Brain microvascular endothelial cell (primary cell): Measurements from ENCODE around the gene CTF1.
"Not testable (repeated sequence)": the region's sequence is repeated elsewhere in the genome, so short reads cannot be mapped to it uniquely, and the experiment has no call there.

Source experiments
- DNase-seq: peaks from one replicate; pipeline ENCODE4 v3.0.0-alpha.2; 2020
- H3K27ac ChIP-seq: fragments of 250-450 bp; sonication (Bioruptor Pico); 2 replicates; pipeline ENCODE4 v1.5.1; 2020; ENCODE audit warnings: mild to moderate bottlenecking, moderate library complexity
- H3K27me3 ChIP-seq: fragments of 250-450 bp; sonication (Bioruptor Pico); replicated peaks from 2 replicates; pipeline ENCODE4 v1.5.1; 2020; ENCODE audit warnings: mild to moderate bottlenecking
- H3K36me3 ChIP-seq: fragments of 250-450 bp; sonication (Bioruptor Pico); replicated peaks from 2 replicates; pipeline ENCODE4 v1.5.1; 2020; ENCODE audit warnings: mild to moderate bottlenecking
- H3K4me3 ChIP-seq: 2 replicates; pipeline ENCODE4 v1.5.1; 2011; ENCODE audit warnings: low read depth, mild to moderate bottlenecking, control low read depth, low read length, moderate library complexity
- CTCF ChIP-seq: IDR thresholded peaks from 2 replicates; pipeline ENCODE4 v1.5.1; 2011; ENCODE audit warnings: low read depth, mild to moderate bottlenecking, moderate library complexity, low read length, control low read depth, inconsistent platforms; ENCODE audit errors: missing control alignments
- in situ Hi-C: cut with HindIII; loops from 2 replicates; pipeline ENCODE4 v1.10.0; 2017; ENCODE audit warnings: low sequenced_read_pairs, low pct_ligation_motif_present

The CTF1 gene

GRCh38 chr16:30858829-30859423 is 37.5 kb upstream of the CTF1 start:
- no peaks in the 10 kb centered on the region for H3K27me3 ChIP-seq
- no peak for DNase-seq
- no peak overlapping the region for H3K27ac ChIP-seq
- H3K36me3 ChIP-seq: no peaks in the 10 kb centered on the region
- TF ChIP-seq CTCF: no peak
- in situ Hi-C loops: no loop called here
- H3K4me3 ChIP-seq: no peak overlapping the region

DNA sequence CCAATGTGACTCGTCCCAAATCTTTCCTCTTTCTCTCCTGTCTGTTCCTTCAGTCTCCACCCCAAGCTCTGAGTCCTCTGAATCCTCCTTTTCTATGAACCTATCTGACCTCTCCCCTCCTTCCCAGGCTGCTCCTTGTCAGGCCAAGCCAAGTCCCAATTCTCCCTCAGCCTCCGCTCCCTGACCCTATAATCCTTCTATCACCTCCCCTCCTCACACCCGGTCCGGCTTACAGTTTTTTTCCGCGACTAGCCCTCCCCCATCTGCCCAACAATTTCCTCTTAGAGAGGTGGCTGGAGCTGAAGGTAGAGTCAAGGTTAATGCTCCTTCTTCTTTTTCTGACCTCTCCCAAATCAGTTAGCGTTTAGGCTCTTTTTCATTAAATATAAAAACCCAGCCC is 35.7 kb upstream of the CTF1 start:
- H3K27me3 ChIP-seq, H3K27ac ChIP-seq, in situ Hi-C loops: not testable (repeated sequence)

DNA sequence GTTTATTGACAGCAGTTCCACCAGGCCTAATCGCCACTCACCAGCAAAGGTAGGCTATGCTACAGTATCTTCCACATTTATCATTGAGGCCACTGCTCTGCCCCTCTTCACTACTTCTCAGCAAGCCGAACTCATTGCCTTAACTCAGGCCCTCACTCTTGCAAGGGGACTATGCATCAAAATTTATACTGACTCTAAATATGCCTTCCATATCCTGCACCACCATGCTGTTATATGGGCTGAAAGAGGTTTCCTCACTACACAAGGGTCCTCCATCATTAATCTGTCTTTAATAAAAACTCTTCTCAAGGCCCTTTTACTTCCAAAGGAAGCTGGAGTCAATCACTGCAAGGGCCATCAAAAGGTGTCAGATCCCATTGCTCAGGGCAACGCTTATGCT is 33.2 kb upstream of the CTF1 start:
- H3K4me3 ChIP-seq, H3K27me3 ChIP-seq, DNase-seq, H3K36me3 ChIP-seq, in situ Hi-C loops, H3K27ac ChIP-seq: not testable (repeated sequence)

More for the DNA sequence above, 35.7 kb upstream of the CTF1 start:
- H3K36me3 ChIP-seq, DNase-seq, H3K4me3 ChIP-seq: not testable (repeated sequence)

GRCh38 chr16:30866031-30866430 is 30.4 kb upstream of the CTF1 start:
- no peak for DNase-seq
- H3K4me3 ChIP-seq: no peak overlapping the region
- H3K27ac ChIP-seq: no peak overlapping the region
- TF ChIP-seq CTCF: no peak
- in situ Hi-C loops: no loop called here
- no peaks in the 10 kb centered on the region for H3K27me3 ChIP-seq
- no peaks in the 10 kb centered on the region for H3K36me3 ChIP-seq

- in situ Hi-C loops: no loop called here
- no peaks in the 10 kb centered on the region for H3K27me3 ChIP-seq
These were observed 28.7 kb upstream of the CTF1 start for GRCh38 chr16:30867747-30868146.

DNA sequence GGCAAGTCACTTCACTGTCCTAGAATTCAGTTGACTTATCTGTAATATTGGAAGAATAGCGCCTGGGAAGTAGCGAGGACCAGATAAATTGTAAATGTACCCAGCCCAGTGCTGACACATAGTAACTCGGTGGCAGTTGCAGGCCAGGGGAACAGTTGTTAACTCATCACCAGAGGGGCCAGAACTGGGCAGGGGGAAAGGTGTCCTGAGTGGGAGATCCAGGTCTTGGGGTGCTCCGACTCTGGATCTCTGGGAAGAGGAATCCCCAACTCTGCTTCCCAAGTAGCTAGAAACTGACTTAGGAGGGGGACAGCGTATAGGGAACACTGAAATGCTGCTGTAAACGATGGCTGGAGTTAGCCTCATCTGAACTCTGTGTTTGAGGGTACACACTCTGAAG is 25.5 kb upstream of the CTF1 start:
- DNase-seq: no peak
- in situ Hi-C loops: no loop called here
- H3K4me3 ChIP-seq: no peak overlapping the region
- H3K36me3 ChIP-seq: no peaks in the 10 kb centered on the region
- TF ChIP-seq CTCF: no peak
- H3K27me3 ChIP-seq: no peaks in the 10 kb centered on the region
- no peak overlapping the region for H3K27ac ChIP-seq

More at GRCh38 chr16:30867747-30868146, 28.7 kb upstream of the CTF1 start:
- peak; percentile 51 for TF ChIP-seq CTCF
- Histone ChIP-seq H3K36me3 (no peaks in the 10 kb centered on the region), H3K27ac (no peak overlapping the region), H3K4me3 (no peak overlapping the region)
- DNase-seq: no peak

GRCh38 chr16:30874244-30874820 is 22.1 kb upstream of the CTF1 start:
- in situ Hi-C loops: no loop called here
- DNase-seq: no peak
- TF ChIP-seq CTCF: no peak
- H3K36me3 ChIP-seq: no peaks in the 10 kb centered on the region
- H3K27me3 ChIP-seq: no peaks in the 10 kb centered on the region
- peak overlapping the region; percentile 81 for H3K27ac ChIP-seq
- H3K4me3 ChIP-seq: peak overlapping the region; percentile 91
